GM18502 (cell line): ENCODE results near the gene BMP8A.
"Not testable (repeated sequence)": the region's sequence is repeated elsewhere in the genome, so short reads cannot be mapped to it uniquely, and the experiment has no call there.

ENCODE experiments used
- ATAC-seq: cut with Tn5 transposase; IDR thresholded peaks from one replicate; pipeline ENCODE4 v1.9.1; 2021; ENCODE audit warnings: mild to moderate bottlenecking; ENCODE audit not compliant: unreplicated experiment, poor library complexity

Gene BMP8A

GRCh38 chr1:39478126-39478915 lies 13.1 kb upstream of the BMP8A start:
- no peak for ATAC-seq

- ATAC-seq: no peak
These were observed 10.1 kb upstream of the BMP8A start for GRCh38 chr1:39481289-39481688.

- no peak for ATAC-seq
These were observed 8.2 kb upstream of the BMP8A start for GRCh38 chr1:39483276-39483675.

- ATAC-seq: no peak
These were observed 6.9 kb upstream of the BMP8A start for GRCh38 chr1:39484564-39484963.

GRCh38 chr1:39485046-39485803 lies 6.2 kb upstream of the BMP8A start:
- no peak for ATAC-seq

- ATAC-seq: no peak
These were observed 3.4 kb upstream of the BMP8A start for GRCh38 chr1:39488012-39488545.

- no peak for ATAC-seq
These were observed 2.5 kb upstream of the BMP8A start for GRCh38 chr1:39488793-39489566.

- no peak for ATAC-seq
These were observed 1.7 kb upstream of the BMP8A start for GRCh38 chr1:39489567-39490239.

GRCh38 chr1:39490596-39491145 lies 765 bp upstream of the BMP8A start:
- ATAC-seq: peak; percentile 26

GRCh38 chr1:39492118-39493042 lies 944 bp downstream of the BMP8A start:
- ATAC-seq: not testable (repeated sequence)

GRCh38 chr1:39493043-39493810 lies 1.8 kb downstream of the BMP8A start:
- ATAC-seq: not testable (repeated sequence)

GRCh38 chr1:39494671-39495410 lies 3.4 kb downstream of the BMP8A start:
- ATAC-seq: no peak

GRCh38 chr1:39496520-39496919 lies 5.1 kb downstream of the BMP8A start:
- not testable (repeated sequence) for ATAC-seq

- ATAC-seq: no peak
These were observed 6.1 kb downstream of the BMP8A start for GRCh38 chr1:39497585-39497984.

GRCh38 chr1:39498096-39498710 lies 6.8 kb downstream of the BMP8A start:
- not testable (repeated sequence) for ATAC-seq

GRCh38 chr1:39498821-39499220 lies 7.4 kb downstream of the BMP8A start:
- ATAC-seq: not testable (repeated sequence)

GRCh38 chr1:39499668-39500067 lies 8.2 kb downstream of the BMP8A start:
- ATAC-seq: no peak
